ENCODE measurements around the gene GAS7.

GAS7 gene

DNA sequence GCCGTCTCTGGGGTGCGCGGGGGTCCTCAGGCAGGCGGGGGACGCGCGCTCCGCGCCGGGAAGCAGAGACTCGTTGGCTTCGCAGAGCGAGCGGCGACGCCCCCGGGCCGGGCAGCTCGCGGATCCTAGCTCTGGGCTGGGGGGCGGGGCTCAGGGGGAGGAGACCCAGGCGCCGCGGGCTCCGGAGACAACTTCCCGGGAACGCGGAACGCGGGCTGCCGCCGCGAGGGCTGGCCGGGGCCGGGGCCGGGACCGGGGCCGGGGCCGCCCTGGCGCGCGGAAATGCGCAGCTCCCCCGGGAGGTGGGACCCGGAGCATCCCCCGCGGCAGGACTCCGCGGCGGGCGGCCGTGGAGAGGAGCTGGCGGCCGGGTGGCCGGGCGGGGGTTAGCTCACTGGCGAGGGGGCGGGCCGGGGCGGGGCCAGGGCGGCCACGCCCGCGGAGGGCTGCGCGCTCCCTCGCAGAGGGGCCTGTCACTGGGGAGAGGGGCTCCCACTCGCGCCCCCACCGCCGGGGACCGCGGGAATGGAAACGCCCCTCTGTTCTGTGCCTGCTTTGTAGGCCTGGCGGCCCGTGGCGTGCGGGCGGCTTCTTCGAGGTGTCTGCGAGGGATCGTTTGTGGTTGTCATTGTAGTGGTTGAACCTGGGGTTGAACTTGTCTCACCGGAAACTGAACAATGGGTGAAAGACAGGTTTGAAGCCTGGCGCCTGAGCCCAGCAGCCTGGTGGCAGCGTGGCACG, at the start of gene GAS7:
TSS of gene GAS7 (minus strand) at position 98 of the 741 bp plus-strand sequence.
- peak; percentile 31 for DNase-seq

DNA sequence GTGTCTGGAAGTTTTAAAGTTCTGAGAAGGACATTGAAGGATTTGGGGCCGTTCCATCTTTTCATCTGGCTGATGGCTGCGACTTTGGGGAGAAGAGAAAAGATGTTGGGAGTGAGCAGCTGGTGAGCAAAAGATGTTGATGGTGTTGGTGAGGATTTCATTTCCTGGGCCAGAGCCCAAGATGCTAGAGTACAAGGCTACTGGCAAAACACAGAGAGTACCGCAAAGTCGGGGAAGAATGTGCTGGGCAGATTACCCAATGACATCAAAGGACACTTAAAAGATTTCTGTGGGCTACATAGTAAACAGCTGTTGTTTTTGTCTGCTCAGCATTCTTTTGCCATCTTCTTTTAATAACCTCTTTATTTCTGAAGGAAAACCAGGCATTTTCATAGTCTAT, 49.4 kb upstream of the GAS7 start:
- DNase-seq = no peak

DNA sequence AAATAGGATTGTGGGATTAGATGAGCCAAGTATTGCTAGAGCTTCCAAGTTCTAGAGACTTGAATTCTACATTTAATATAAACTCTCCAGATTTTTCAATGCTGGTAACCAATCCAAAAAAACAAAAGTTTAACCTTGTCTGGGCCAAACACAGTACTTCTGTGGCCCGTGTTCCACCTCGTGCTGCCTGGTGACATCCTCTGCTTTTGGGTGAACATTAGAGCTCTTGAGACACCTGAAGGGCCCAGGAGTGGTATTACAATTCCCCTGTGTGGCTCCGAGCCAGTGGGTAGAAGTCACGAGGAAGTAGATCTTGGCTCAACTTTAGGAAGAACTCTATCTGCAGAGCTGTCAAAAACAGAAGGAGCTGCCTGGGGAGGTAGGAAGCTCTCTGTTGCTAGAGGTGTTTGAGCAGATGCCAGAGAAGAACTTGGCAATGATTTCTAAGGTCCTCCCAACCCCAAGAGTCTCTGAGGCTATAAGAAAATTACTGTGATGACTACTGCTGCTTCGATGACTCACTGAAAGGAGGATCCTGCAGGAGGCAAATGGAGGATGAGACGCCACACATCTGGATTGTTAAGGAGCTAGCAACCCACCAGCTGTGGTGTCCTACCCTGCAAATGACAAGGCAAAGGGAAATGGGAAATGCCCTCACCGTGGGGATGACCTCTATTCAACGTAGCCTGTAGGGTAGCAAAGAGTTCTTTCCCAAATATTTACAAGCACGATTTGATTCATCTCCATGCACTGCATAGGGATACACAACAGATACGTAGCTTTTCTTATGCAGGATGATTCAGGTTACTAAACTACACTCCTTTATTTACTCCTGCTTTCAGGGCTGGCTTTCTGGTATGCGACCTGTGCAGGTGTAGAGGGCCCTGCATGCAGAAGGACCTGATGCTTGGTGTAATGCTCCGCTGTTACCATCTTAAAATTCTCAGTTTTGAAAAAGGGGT, 45.8 kb upstream of the GAS7 start:
- DNase-seq = no peak

GRCh38 chr17:10241781-10242180, 43.4 kb upstream of the GAS7 start:
- no peak for DNase-seq

DNA sequence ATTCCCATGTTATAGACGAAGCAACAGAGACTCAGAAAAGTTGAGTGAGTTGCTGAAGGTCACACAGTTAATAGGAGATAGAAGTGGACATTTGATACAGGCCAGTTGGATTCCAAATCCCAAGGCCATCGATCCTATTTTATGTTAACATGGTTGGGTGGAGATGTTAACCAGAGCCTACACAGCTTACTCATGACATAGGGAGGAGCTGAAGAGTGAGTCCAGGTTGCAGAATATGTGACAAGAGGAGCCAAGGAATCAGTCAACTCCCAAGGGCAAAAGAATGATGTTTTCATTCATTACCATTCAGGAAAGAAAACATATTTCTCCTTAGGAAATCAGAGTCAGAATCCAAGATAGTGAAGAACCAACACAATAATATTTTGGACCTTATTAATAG, 40.3 kb upstream of the GAS7 start:
- DNase-seq = no peak

- no peak for DNase-seq
Observed at GRCh38 chr17:10234033-10234432, 35.6 kb upstream of the GAS7 start.

GRCh38 chr17:10233161-10233560, 34.8 kb upstream of the GAS7 start:
- no peak for DNase-seq

DNA sequence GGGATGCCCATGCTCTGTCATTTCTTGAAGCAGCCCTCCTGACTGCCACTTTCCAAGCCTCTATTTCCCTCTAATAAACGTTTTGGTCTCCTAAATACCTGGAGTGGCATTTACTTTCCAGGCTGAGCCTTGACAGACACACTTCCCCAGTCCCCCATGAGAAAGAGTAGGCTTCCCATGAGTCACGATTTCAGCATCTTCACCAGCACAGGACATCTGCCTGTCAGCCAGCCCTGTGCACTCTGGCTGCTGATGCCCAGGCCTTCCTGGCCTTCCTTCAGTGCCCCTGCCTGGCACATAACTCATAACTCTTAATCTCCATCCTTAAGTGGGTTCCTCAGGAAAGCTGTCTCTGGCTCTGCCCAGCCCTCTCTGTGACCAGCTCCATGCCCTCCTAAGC, 30.8 kb upstream of the GAS7 start:
- DNase-seq = no peak

- DNase-seq = peak; percentile 48
Observed at GRCh38 chr17:10226930-10227695, 28.7 kb upstream of the GAS7 start.

GRCh38 chr17:10224582-10225195, 26.3 kb upstream of the GAS7 start:
- no peak for DNase-seq

DNA sequence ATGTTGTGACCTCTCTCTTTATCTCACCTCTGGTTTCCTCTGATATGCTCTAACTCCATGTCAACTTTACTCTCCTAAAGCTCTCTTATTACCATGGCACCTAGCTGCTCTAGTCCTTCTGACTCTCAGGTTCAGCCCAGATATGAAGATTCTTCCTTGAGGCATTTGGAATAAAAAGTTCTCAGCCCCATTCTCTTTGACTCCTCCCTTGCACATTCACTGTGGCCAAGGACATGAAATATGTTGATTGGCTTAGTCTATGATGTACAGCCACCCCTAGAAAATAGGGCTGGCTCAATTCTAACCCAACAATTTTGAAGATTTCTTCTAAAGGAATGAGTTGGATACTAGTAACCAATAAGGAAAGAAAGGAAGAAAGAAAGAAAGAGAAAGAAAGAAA, 20.8 kb upstream of the GAS7 start:
- DNase-seq = no peak

GRCh38 chr17:10217916-10218315, 19.5 kb upstream of the GAS7 start:
- no peak for DNase-seq

GRCh38 chr17:10216213-10216938, 18.0 kb upstream of the GAS7 start:
- DNase-seq = no peak

DNA sequence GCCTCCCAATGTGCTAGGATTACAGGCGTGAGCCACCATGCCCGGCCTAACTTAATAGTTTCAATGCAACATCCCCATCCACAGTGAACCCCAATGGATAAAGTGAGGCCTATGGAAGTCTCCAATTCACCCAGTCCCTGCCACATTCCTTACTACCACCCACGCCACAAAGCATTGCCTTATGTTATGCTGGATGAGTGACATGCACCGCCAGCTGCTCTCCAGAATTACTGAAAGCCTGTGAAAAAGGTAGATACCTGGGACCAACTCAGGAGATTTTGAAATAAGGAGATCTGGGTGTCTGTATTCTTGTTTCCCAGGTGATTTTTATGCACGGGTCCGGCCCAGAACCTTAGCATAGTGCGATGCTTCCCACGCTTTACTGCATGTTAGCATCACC, 16.9 kb upstream of the GAS7 start:
- DNase-seq = no peak

- no peak for DNase-seq
Observed at GRCh38 chr17:10211666-10212065, 13.3 kb upstream of the GAS7 start.

- DNase-seq = no peak
Observed at GRCh38 chr17:10210151-10210574, 11.8 kb upstream of the GAS7 start.

DNA sequence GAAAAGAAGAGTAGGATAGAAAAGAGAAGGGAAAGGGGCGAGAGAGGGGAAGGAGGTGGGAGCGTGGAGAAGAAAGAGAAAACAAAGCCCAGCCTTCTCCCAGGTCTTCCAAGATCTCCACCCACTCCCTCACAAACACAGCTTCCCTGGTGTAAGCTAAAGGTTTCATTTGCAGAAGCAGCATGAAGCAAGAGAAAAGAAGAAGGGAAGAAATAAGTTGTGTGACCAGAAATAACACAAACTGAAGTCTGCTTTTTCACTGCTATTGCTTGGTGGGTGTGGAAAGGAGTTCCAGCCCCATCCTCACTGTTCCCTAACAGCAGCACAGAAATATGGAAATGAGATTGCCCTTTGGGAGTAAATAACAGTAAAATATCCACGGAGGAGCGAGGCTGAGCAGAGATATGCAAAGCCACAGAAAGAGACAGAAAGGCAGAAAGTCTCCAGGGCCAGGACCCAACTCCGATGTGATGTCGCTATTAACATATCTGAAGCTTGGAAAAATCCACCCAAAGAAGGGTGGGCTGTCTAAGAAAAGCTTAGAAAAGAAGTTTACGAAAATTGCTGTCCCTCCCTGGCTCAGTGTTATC, 10.3 kb upstream of the GAS7 start:
- no peak for DNase-seq

GRCh38 chr17:10207153-10207552, 8.7 kb upstream of the GAS7 start:
- DNase-seq = no peak

DNA sequence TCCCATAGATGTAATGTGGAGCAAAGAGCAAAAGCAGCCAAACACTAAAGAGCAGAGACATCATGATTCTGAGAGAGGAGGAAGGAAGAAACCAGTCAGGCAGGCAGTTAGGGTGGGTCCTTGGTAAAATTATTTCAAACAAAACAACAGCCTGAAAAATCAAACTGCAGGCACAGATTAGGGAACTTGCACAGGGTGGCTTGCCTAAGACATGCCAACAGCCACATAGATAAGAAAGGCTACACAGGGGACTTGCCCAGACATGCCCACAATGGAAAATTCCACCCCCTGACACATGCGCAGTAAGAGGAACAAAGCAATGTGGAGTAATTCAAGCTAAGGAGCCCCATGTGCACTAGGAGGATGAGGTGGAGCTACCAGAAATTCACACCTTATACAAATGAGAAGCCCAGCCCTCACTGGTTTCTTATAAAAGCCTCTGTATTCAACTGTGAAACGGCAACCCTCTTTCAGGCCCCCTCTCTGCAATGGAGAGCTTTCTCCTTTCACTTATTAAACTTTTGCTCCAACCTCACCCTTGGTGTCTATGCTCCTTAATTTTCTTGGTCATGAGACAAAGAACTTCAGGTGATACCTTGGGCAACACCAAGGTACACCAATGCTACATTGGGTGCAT, 7.3 kb upstream of the GAS7 start:
- DNase-seq = peak; percentile 47

DNA sequence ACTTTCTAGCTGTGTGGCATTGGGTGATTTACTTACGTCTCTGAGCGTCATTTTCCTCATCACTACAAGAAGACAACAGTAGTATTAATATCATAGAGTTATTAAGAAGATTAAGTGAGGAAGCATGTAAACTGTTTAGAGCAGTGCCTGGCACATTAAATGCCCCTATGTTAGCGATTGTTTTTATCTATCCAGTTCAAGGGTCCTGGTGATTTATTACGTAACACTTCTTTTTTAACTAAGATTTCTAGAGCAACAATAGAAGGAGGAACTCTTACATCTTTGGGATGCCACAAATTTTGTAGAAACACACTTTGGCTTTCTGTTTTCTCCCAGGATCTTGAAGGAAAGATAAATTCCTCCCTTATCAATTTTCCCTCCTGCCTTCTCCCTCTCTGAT, 3.3 kb upstream of the GAS7 start:
- DNase-seq = no peak

- DNase-seq = no peak
Observed at GRCh38 chr17:10200645-10201044, 2.2 kb upstream of the GAS7 start.

Data from hematopoietic multipotent progenitor cell treated with erythropoietin and hydrocortisone succinate and interleukin-3 and kit ligand, for 6 days (in vitro differentiated cells).